DND-41 (cell line): ENCODE data around the gene CFAP54.

Experiments used
- CTCF ChIP-seq: IDR thresholded peaks from 2 replicates; pipeline ENCODE4 v1.5.1; 2012; ENCODE audit warnings: borderline replicate concordance, low read length, moderate library complexity, mild to moderate bottlenecking; ENCODE audit not compliant: poor library complexity, severe bottlenecking; ENCODE audit errors: extremely low read depth
- EZH2 ChIP-seq: IDR thresholded peaks from 3 replicates; pipeline ENCODE4 v1.6.1; 2012; ENCODE audit warnings: borderline replicate concordance, low read depth, mild to moderate bottlenecking, moderate library complexity, low read length, inconsistent platforms; ENCODE audit not compliant: severe bottlenecking

GRCh38 chr12:96812153-96812552 lies 322.8 kb downstream of the CFAP54 start:
- TF ChIP-seq CTCF (no peak), EZH2 (no peak)
